PC-3 (cell line): ENCODE measurements around the gene MATN4. TPM values are rescaled to one million over a fixed set of nuclear protein-coding genes. Genes with fewer than 3 reads are reported as not detected.
A peak's percentile ranks its signal among the peaks of the same experiment; 100 is the strongest.

Experiments
- ATAC-seq: fragments of 200-7000 bp; cut with Tn5 transposase; 2 replicates; pipeline ENCODE4 v1.9.1; 2020; ENCODE audit warnings: mild to moderate bottlenecking, moderate library complexity
- BruUV-seq: library from RNA; stranded (reverse); fragments of 400-500 nt; replicated peaks from 2 replicates; lab custom pipeline; 2021; lab: Mats Ljungman, UMichigan
- CTCF ChIA-PET: fragments of 300-600 bp; sonication (Branson Sonifier 250); formaldehyde crosslinking; loops from one replicate; lab custom pipeline; 2022; ENCODE audit warnings: antibody characterized with exemption; lab: Charles Lee
- POLR2A ChIA-PET: fragments of 300-600 bp; sonication (Branson Sonifier 250); formaldehyde crosslinking; loops from one replicate; lab custom pipeline; 2022; ENCODE audit warnings: antibody characterized with exemption; ENCODE audit not compliant: unreplicated experiment; lab: Charles Lee
- DNase-seq: peaks from one replicate; pipeline ENCODE4 v3.0.0-alpha.2; 2015
- H2AFZ ChIP-seq: fragments of 300-600 bp; sonication (generic); 2 replicates; pipeline ENCODE4 v1.6.0; 2016; ENCODE audit warnings: antibody characterized with exemption, low read length
- H3F3A ChIP-seq: fragments of 300-600 bp; sonication (generic); one replicate; pipeline ENCODE4 v1.6.0; 2017; ENCODE audit warnings: antibody characterized with exemption, low read length, control low read depth, mild to moderate bottlenecking; ENCODE audit not compliant: unreplicated experiment
- H3K27ac ChIP-seq: fragments of 300-600 bp; sonication (generic); 2 replicates; pipeline ENCODE4 v1.5.1; 2016; ENCODE audit warnings: mild to moderate bottlenecking, low read length
- H3K27me3 ChIP-seq: fragments of 300-600 bp; sonication (generic); 2 replicates; pipeline ENCODE4 v1.6.1; 2016; ENCODE audit warnings: low read length, mixed read lengths
- H3K36me3 ChIP-seq: fragments of 300-600 bp; sonication (generic); 2 replicates; pipeline ENCODE4 v1.6.1; 2016; ENCODE audit warnings: low read depth, mixed run types, low read length, mixed read lengths
- H3K4me1 ChIP-seq: fragments of 300-600 bp; sonication (generic); 2 replicates; pipeline ENCODE4 v1.5.1; 2016; ENCODE audit warnings: low read length; ENCODE audit not compliant: insufficient read depth
- H3K4me2 ChIP-seq: fragments of 300-600 bp; sonication (generic); 2 replicates; pipeline ENCODE4 v1.6.0; 2016; ENCODE audit warnings: low read length
- H3K4me3 ChIP-seq: fragments of 300-600 bp; sonication (generic); 2 replicates; pipeline ENCODE4 v1.5.1; 2016; ENCODE audit warnings: mild to moderate bottlenecking, low read length, mixed read lengths
- H3K79me2 ChIP-seq: fragments of 300-600 bp; sonication (generic); 2 replicates; pipeline ENCODE4 v1.6.1; 2017; ENCODE audit warnings: low read length, mixed read lengths
- H3K9ac ChIP-seq: fragments of 300-600 bp; sonication (generic); 2 replicates; pipeline ENCODE4 v1.6.0; 2016; ENCODE audit warnings: mild to moderate bottlenecking, low read length
- H3K9me2 ChIP-seq: fragments of 300-600 bp; sonication (generic); replicated peaks from 2 replicates; pipeline ENCODE4 v1.6.1; 2016; ENCODE audit warnings: mixed run types, low read length, mixed read lengths
- H3K9me3 ChIP-seq: fragments of 300-600 bp; sonication (generic); 2 replicates; pipeline ENCODE4 v1.6.1; 2016; ENCODE audit warnings: low read length, mixed read lengths
- H4K20me1 ChIP-seq: fragments of 300-600 bp; sonication (generic); 2 replicates; pipeline ENCODE4 v1.6.1; 2016; ENCODE audit warnings: low read length, mixed read lengths
- CTCF ChIP-seq: fragments of 300-600 bp; sonication (generic); conservative IDR thresholded peaks from 2 replicates; pipeline ENCODE4 v1.5.1; 2017; ENCODE audit warnings: antibody characterized with exemption, low read depth, mild to moderate bottlenecking, low read length
- EZH2 ChIP-seq: fragments of 300-600 bp; sonication (generic); IDR thresholded peaks from one replicate; pipeline ENCODE4 v1.6.1; 2017; ENCODE audit warnings: antibody characterized with exemption, mild to moderate bottlenecking, low read length; ENCODE audit not compliant: unreplicated experiment
- EZH2phosphoT487 ChIP-seq: fragments of 300-600 bp; sonication (generic); IDR thresholded peaks from 2 replicates; pipeline ENCODE4 v1.6.1; 2018; ENCODE audit warnings: mild to moderate bottlenecking, antibody characterized with exemption, low read length, borderline replicate concordance
- intact Hi-C: fragments of 100-400 bp; cut with micrococcal nuclease; formaldehyde crosslinking; loops from 2 replicates; pipeline ENCODE4 v1.9.0; 2023
- total RNA-seq: library from RNA; depleted of rRNA; stranded (reverse); fragments of >200 nt; gene quantifications from 2 replicates; pipeline ENCODE4 v1.2.3, GENCODE V29; 2014

Gene MATN4
- total RNA-seq, 1 experiment from 2014 or later: 0.33 TPM

GRCh38 chr20:45293041-45294002 is 14.8 kb downstream of the MATN4 start:
- no peaks in the 10 kb centered on the region for H4K20me1 ChIP-seq
- H3K9me3 ChIP-seq: no peaks in the 10 kb centered on the region
- peak overlapping the region; percentile 74 for H3K9ac ChIP-seq
- intact Hi-C loops: loop anchor here (5.0 kb wide), 2 partner anchors 106 to 381 kb away; partner anchors contain the start of gene PABPC1L
- POLR2A ChIA-PET: interaction anchor here (0.6 kb wide), 1 partner anchor 166 kb away, joined by 3 read pairs; no protein-coding TSS in a partner anchor
- CTCF ChIA-PET: interaction anchor here (0.5 to 2.4 kb wide), 22 partner anchors 9 to 408 kb away, joined by 3 to 22 read pairs (median 4); partner anchors contain the start of genes SYS1 and YWHAB
- peak overlapping the region; percentile 87 for H3K4me2 ChIP-seq
- no peaks in the 10 kb centered on the region for H3F3A ChIP-seq
- H3K27me3 ChIP-seq: no peaks in the 10 kb centered on the region
- peak overlapping the region; percentile 70 for H3K4me3 ChIP-seq
- peaks cover 6% of the 10 kb centered on the region for H3K4me1 ChIP-seq
- H3K27ac ChIP-seq: no peak overlapping the region
- H3K79me2 ChIP-seq: no peaks in the 10 kb centered on the region
- DNase-seq (peak; percentile 90), ATAC-seq (peak; percentile 78)
- no peaks in the 10 kb centered on the region for H3K36me3 ChIP-seq
- TF ChIP-seq EZH2 (no peak), EZH2phosphoT487 (no peak), CTCF (peak; percentile 90)
- TSS peak; percentile 64 for BruUV-seq
- H2AFZ ChIP-seq: peak overlapping the region; percentile 90
- H3K9me2 ChIP-seq: no peaks in the 10 kb centered on the region

- Histone ChIP-seq H4K20me1 (no peaks in the 10 kb centered on the region), H3K27me3 (no peaks in the 10 kb centered on the region), H3K79me2 (no peaks in the 10 kb centered on the region), H3F3A (no peaks in the 10 kb centered on the region), H3K4me2 (no peak overlapping the region), H3K4me3 (no peak overlapping the region), H3K9me3 (no peaks in the 10 kb centered on the region), H3K27ac (no peak overlapping the region), H3K9ac (no peak overlapping the region), H3K36me3 (no peaks in the 10 kb centered on the region), H3K9me2 (no peaks in the 10 kb centered on the region), H2AFZ (no peak overlapping the region), H3K4me1 (peaks cover 6% of the 10 kb centered on the region)
- POLR2A ChIA-PET: interaction anchor here (0.6 to 0.9 kb wide), 2 partner anchors 134 to 250 kb away, joined by 3 to 4 read pairs; no protein-coding TSS in a partner anchor
- intact Hi-C loops: loop anchor here (5.0 kb wide), 2 partner anchors 105 to 380 kb away; partner anchors contain the start of gene PABPC1L
- BruUV-seq: no TSS peak
- no peak for TF ChIP-seq EZH2phosphoT487
- no peak for TF ChIP-seq EZH2
- TF ChIP-seq CTCF: no peak
- DNase-seq (no peak), ATAC-seq (no peak)
- CTCF ChIA-PET: interaction anchor here (0.6 to 2.4 kb wide), 6 partner anchors 8 to 257 kb away, joined by 3 to 22 read pairs (median 4); no protein-coding TSS in a partner anchor
Observed at GRCh38 chr20:45292343-45292742, 15.8 kb downstream of the MATN4 start.
